DND-41 (cell line): Measurements from ENCODE around the gene PDLIM5.

ENCODE experiments used
- ATAC-seq: fragments of 200-7000 bp; cut with Tn5 transposase; 3 replicates; pipeline ENCODE4 v1.9.1; 2021; ENCODE audit warnings: low read depth; ENCODE audit not compliant: insufficient read depth
- DNase-seq: peaks from one replicate; pipeline ENCODE4 v3.0.0-alpha.2; 2020
- H2AFZ ChIP-seq: 2 replicates; pipeline ENCODE4 v1.6.0; 2012; ENCODE audit warnings: low read depth, low read length
- H3K27ac ChIP-seq: 2 replicates; pipeline ENCODE4 v1.5.1; 2012; ENCODE audit warnings: low read length, inconsistent platforms
- H3K27me3 ChIP-seq: fragments of 200-600 bp; sonication (generic); 2 replicates; pipeline ENCODE4 v1.6.0; 2012; ENCODE audit warnings: low read length, mild to moderate bottlenecking, inconsistent platforms; ENCODE audit not compliant: insufficient read depth, poor library complexity
- H3K36me3 ChIP-seq: 2 replicates; pipeline ENCODE4 v1.5.1; 2012; ENCODE audit warnings: low read length, inconsistent platforms; ENCODE audit not compliant: insufficient read depth
- H3K4me1 ChIP-seq: 2 replicates; pipeline ENCODE4 v1.5.1; 2012; ENCODE audit warnings: mild to moderate bottlenecking, low read length; ENCODE audit not compliant: insufficient read depth
- H3K4me2 ChIP-seq: 2 replicates; pipeline ENCODE4 v1.6.0; 2012; ENCODE audit warnings: mild to moderate bottlenecking, moderate library complexity, low read length, inconsistent platforms; ENCODE audit not compliant: insufficient read depth
- H3K4me3 ChIP-seq, 2 experiments: fragments of 200-600 bp in 1 of 2; shearing (Covaris generic) in 1 of 2; 2 replicates each; pipeline ENCODE4 v1.5.1; 2012 to 2016; ENCODE audit warnings: inconsistent platforms in 2 of 2, low read length in 2 of 2, mild to moderate bottlenecking in 2 of 2, low read depth in 1 of 2, moderate library complexity in 1 of 2
- H3K79me2 ChIP-seq: 2 replicates; pipeline ENCODE4 v1.6.0; 2012; ENCODE audit warnings: low read length, inconsistent platforms; ENCODE audit not compliant: insufficient read depth
- H3K9ac ChIP-seq: 2 replicates; pipeline ENCODE4 v1.6.0; 2012; ENCODE audit warnings: low read depth, mild to moderate bottlenecking, inconsistent platforms, low read length, moderate library complexity
- H3K9me3 ChIP-seq: 2 replicates; pipeline ENCODE4 v1.5.1; 2012; ENCODE audit warnings: low read length, moderate library complexity, mild to moderate bottlenecking, inconsistent platforms; ENCODE audit not compliant: insufficient read depth, severe bottlenecking
- H4K20me1 ChIP-seq: 2 replicates; pipeline ENCODE4 v1.6.0; 2012; ENCODE audit warnings: low read length; ENCODE audit not compliant: insufficient read depth
- EZH2 ChIP-seq: IDR thresholded peaks from 3 replicates; pipeline ENCODE4 v1.6.1; 2012; ENCODE audit warnings: borderline replicate concordance, low read depth, mild to moderate bottlenecking, moderate library complexity, low read length, inconsistent platforms; ENCODE audit not compliant: severe bottlenecking
- TF ChIP-seq, protein P1 (sequence below): IDR thresholded peaks from 2 replicates; pipeline ENCODE4 v1.5.1; 2012; ENCODE audit warnings: borderline replicate concordance, low read length, moderate library complexity, mild to moderate bottlenecking; ENCODE audit not compliant: poor library complexity, severe bottlenecking; ENCODE audit errors: extremely low read depth

The PDLIM5 gene

DNA sequence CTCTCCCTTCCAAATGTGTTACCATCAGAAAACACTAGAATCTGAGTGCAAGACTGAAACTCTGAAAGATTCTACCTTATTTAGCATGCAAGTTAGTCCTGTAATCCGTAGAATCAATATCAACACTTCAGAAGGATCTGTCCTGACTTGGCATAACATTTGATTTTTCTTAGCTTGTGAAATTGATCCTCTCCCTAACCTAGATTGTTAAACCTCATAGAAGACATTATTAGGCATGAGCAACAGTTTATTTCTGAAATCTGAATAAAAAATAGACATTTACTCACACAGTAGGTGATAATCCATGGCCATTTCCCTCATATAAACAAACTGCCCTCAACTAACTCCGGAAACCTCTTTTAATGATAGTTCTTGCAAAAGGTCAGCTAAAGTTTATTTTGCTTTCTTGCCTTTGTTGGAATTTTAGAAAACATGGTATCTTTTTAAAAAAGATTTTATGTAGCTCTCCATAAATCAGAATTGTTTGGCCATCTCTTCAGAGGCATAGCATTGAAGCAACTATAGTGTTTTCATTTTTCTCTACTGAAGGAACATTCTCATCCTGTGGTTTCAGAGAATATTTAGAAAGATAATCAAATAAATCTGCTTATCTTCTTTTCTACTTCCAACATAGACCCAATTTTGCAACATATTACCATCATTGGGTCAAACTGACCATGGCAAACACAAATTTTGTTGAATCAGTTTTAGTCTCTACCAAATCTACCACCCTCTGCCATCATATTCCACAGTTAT, 38.5 kb upstream of the PDLIM5 start:
- Histone ChIP-seq H3K4me2 (no peak overlapping the region), H3K27ac (no peak overlapping the region), H3K9me3 (no peaks in the 10 kb centered on the region), H3K79me2 (no peaks in the 10 kb centered on the region), H3K9ac (no peak overlapping the region), H3K4me1 (no peaks in the 10 kb centered on the region), H2AFZ (no peak overlapping the region), H3K36me3 (no peaks in the 10 kb centered on the region), H3K27me3 (no peaks in the 10 kb centered on the region), H3K4me3 (no peak overlapping the region), H4K20me1 (no peaks in the 10 kb centered on the region)
- DNase-seq (no peak), ATAC-seq (no peak)
- TF ChIP-seq, protein P1, sequence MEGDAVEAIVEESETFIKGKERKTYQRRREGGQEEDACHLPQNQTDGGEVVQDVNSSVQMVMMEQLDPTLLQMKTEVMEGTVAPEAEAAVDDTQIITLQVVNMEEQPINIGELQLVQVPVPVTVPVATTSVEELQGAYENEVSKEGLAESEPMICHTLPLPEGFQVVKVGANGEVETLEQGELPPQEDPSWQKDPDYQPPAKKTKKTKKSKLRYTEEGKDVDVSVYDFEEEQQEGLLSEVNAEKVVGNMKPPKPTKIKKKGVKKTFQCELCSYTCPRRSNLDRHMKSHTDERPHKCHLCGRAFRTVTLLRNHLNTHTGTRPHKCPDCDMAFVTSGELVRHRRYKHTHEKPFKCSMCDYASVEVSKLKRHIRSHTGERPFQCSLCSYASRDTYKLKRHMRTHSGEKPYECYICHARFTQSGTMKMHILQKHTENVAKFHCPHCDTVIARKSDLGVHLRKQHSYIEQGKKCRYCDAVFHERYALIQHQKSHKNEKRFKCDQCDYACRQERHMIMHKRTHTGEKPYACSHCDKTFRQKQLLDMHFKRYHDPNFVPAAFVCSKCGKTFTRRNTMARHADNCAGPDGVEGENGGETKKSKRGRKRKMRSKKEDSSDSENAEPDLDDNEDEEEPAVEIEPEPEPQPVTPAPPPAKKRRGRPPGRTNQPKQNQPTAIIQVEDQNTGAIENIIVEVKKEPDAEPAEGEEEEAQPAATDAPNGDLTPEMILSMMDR, result no peak
- no peak for TF ChIP-seq EZH2

DNA sequence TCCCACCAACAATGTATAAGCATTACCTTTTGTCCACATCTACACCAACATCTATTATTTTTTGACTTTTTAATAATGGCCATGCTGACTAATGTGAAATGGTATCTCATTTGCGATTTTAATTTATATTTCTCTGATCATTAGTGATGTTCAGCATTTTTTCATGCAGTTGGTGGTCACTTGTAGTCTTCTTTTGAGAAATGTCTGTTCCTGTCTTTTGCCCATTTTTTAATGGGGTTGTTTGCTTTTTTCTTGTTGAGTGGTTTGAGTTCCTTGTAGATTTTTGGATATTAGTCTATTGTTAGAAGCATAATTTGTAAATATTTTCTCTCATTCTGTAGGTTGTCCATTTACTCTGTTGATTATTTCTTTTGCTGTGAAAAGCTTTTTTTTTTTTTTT, 36.8 kb upstream of the PDLIM5 start:
- DNase-seq, result no peak
- no peak overlapping the region for H3K4me3 ChIP-seq
- H3K36me3 ChIP-seq, result no peaks in the 10 kb centered on the region
- H3K4me1 ChIP-seq, result no peaks in the 10 kb centered on the region
- H4K20me1 ChIP-seq, result no peaks in the 10 kb centered on the region
- no peak for ATAC-seq
- no peaks in the 10 kb centered on the region for H3K9me3 ChIP-seq
- H3K79me2 ChIP-seq, result no peaks in the 10 kb centered on the region
- no peak overlapping the region for H2AFZ ChIP-seq
- H3K27ac ChIP-seq, result no peak overlapping the region
- H3K27me3 ChIP-seq, result no peaks in the 10 kb centered on the region
- no peak for TF ChIP-seq EZH2
- no peak overlapping the region for H3K4me2 ChIP-seq
- no peak overlapping the region for H3K9ac ChIP-seq

DNA sequence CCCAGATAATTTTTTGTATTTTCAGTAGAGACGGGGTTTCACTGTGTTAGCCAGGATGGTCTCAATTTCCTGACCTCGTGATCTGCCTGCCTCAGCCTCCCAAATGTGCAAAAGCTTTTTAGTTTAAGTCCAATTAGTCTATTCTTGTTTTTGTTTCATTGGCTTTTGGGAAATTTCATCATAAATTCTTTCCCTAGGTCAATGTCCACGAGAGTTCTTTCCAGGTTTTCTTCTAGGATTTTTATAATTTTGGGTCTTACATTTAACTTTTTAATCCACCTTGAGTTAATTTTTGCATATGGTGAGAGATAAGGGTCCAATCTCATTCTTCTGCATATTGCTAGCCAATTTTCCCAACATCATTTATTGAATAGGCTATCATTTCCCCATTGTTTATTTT, 36.3 kb upstream of the PDLIM5 start:
- ATAC-seq (no peak), DNase-seq (no peak)
- H3K4me3 ChIP-seq, result no peak overlapping the region
- H3K27ac ChIP-seq, result no peak overlapping the region
- no peak overlapping the region for H3K9ac ChIP-seq
- H3K9me3 ChIP-seq, result no peaks in the 10 kb centered on the region
- H3K4me2 ChIP-seq, result no peak overlapping the region
- TF ChIP-seq, protein P1, result no peak
- TF ChIP-seq EZH2, result no peak
- no peak overlapping the region for H2AFZ ChIP-seq
- no peaks in the 10 kb centered on the region for H3K36me3 ChIP-seq
- H3K27me3 ChIP-seq, result no peaks in the 10 kb centered on the region
- H4K20me1 ChIP-seq, result no peaks in the 10 kb centered on the region
- H3K79me2 ChIP-seq, result no peaks in the 10 kb centered on the region
- no peaks in the 10 kb centered on the region for H3K4me1 ChIP-seq

DNA sequence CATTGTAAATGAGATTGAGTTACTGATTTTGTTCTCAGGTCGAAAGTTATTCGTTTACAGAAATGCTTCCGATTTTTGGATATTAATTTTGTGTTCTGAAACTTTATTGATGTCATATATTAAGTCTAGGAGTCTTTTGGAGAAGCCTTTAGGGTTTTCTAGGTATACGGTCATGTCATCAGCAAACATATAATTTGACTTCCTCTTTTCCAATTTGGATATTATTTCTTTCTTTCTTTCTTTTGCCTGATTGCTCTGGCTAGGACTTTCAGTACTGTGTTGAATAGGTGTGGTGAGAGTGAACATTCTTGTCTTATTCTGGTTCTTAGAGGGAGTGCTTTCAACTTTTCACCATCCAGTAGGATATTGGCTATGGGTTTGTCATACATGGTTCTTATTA, 35.4 kb upstream of the PDLIM5 start:
- Histone ChIP-seq H4K20me1 (no peaks in the 10 kb centered on the region), H2AFZ (no peak overlapping the region), H3K36me3 (no peaks in the 10 kb centered on the region), H3K4me3 (no peak overlapping the region), H3K27me3 (no peaks in the 10 kb centered on the region), H3K27ac (no peak overlapping the region), H3K79me2 (no peaks in the 10 kb centered on the region), H3K4me1 (no peaks in the 10 kb centered on the region), H3K9ac (no peak overlapping the region), H3K9me3 (no peaks in the 10 kb centered on the region), H3K4me2 (no peak overlapping the region)
- DNase-seq (no peak), ATAC-seq (no peak)
- TF ChIP-seq, protein P1, result no peak
- no peak for TF ChIP-seq EZH2
